ENCODE measurements around the gene ATG16L1.

The ATG16L1 gene

GRCh38 chr2:233209533-233210171 is 41.8 kb upstream of the ATG16L1 start:
- TF ChIP-seq, protein P1, sequence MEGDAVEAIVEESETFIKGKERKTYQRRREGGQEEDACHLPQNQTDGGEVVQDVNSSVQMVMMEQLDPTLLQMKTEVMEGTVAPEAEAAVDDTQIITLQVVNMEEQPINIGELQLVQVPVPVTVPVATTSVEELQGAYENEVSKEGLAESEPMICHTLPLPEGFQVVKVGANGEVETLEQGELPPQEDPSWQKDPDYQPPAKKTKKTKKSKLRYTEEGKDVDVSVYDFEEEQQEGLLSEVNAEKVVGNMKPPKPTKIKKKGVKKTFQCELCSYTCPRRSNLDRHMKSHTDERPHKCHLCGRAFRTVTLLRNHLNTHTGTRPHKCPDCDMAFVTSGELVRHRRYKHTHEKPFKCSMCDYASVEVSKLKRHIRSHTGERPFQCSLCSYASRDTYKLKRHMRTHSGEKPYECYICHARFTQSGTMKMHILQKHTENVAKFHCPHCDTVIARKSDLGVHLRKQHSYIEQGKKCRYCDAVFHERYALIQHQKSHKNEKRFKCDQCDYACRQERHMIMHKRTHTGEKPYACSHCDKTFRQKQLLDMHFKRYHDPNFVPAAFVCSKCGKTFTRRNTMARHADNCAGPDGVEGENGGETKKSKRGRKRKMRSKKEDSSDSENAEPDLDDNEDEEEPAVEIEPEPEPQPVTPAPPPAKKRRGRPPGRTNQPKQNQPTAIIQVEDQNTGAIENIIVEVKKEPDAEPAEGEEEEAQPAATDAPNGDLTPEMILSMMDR (IDR thresholded peaks at IDR 0.05) = no peak
- Histone ChIP-seq H3K27ac (peak overlapping the region in 1 of 2 donors; percentile 42), H3K4me3 (no peak overlapping the region)
- DNase-seq (ENCODE audit: low spot score) = no peak

GRCh38 chr2:233210281-233210680 is 41.2 kb upstream of the ATG16L1 start:
- H3K4me3 ChIP-seq = no peak overlapping the region
- peak overlapping the region in 1 of 2 donors; percentile 78 for H3K27ac ChIP-seq
- no peak for DNase-seq (ENCODE audit: low spot score)
- TF ChIP-seq, protein P1 (IDR thresholded peaks at IDR 0.05) = no peak

DNA sequence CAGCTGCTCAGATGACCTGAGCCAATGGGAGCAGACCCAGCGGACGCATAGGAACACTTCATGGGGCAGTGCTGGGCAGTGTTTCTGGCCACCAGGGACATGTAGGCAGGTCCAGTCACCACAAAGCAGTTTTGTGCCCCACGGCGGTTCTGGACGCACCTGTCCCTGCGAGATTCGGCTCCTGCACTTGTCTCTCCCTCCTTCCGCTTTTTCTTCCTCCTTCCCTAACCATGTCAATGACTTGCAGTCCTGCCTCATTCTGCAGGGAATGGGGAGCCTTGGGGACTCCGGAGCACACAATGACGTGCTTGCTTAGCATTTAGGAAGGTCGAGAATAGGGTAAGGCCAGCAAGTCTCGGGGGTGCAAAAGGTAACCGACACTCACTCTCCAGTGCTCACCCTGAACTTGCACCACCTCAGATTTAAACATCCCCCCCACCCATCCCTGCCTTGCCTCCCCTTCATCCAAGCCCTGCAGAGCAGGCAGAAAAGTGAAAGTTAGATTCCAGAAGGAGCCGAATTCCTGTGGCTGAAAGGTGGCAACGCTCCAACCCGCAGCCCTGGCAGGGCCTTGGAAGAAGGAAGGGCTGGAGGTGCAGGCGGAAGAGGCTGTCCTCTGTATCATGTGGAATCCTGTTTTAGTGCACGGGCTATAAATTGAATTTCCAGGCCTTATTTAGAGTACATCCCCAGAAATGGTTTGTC is 40.5 kb upstream of the ATG16L1 start:
- H3K4me3 ChIP-seq = peak overlapping the region; percentile 68
- DNase-seq (ENCODE audit: low spot score) = no peak
- peak overlapping the region in 1 of 2 donors; percentile 78 for H3K27ac ChIP-seq
- TF ChIP-seq, protein P1 (IDR thresholded peaks at IDR 0.05) = no peak

DNA sequence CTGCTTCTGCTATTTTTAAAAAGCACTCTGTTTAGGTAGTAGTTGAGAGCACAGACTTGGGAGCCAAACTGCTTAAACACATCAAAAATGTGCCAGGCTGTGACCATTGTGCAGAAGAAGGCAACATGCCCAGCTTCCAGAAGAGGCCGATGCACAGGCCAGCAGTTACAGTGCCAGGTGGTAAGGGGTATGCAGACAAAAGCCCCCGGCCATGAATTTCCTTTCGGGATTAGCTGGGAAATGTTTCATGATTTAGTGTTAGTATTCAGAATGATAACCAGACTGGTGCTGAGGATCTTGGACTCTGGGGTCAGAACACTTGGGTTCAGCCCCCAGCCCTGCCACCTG is 40.0 kb upstream of the ATG16L1 start:
- Histone ChIP-seq H3K27ac (peak overlapping the region in 1 of 2 donors; percentile 78), H3K4me3 (peak overlapping the region; percentile 68)
- DNase-seq (ENCODE audit: low spot score) = no peak
- TF ChIP-seq, protein P1 (IDR thresholded peaks at IDR 0.05) = no peak

- H3K4me3 ChIP-seq = no peak overlapping the region
- TF ChIP-seq, protein P1 (IDR thresholded peaks at IDR 0.05) = no peak
- no peak overlapping the region for H3K27ac ChIP-seq
- no peak for DNase-seq (ENCODE audit: low spot score)
Observed at GRCh38 chr2:233213011-233213410, 38.5 kb upstream of the ATG16L1 start.

GRCh38 chr2:233213975-233214374 is 37.5 kb upstream of the ATG16L1 start:
- TF ChIP-seq, protein P1 (IDR thresholded peaks at IDR 0.05) = no peak
- no peak for DNase-seq (ENCODE audit: low spot score)
- Histone ChIP-seq H3K4me3 (no peak overlapping the region), H3K27ac (no peak overlapping the region)

DNA sequence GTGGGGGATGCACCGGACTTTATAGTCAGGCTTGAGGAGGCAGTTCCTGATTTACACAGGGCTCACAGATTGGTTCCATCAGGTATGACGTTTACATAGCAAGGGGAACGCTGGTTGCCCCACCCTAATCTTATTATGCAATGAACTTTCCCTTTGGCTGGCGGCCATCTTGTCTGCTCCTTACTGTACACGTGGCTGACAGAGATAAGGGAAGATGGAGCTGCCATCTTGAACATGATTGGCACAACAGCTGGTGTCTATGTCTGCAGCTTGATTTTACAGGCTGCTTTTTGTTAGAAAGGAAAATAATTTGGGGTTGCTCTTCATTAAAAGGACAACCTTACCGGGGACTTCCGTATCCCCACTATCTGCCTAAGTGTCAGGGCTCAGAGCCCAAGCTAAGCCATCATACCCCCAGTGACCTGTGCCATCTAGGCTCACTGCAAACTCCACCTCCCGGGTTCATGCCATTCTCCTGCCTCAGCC is 33.5 kb upstream of the ATG16L1 start:
- Histone ChIP-seq H3K4me3 (no peak overlapping the region), H3K27ac (no peak overlapping the region)
- DNase-seq (ENCODE audit: low spot score) = no peak
- TF ChIP-seq, protein P1 (IDR thresholded peaks at IDR 0.05) = no peak

Measured in coronary artery (tissue), 2 donors.